GM23338 (cell line): Measurements from ENCODE around the gene KMT2E. TPM values are rescaled to one million over a fixed set of nuclear protein-coding genes. Genes with fewer than 3 reads are reported as not detected.

Experiments
- ATAC-seq: fragments of 200-7000 bp; cut with Tn5 transposase; 3 replicates; pipeline ENCODE4 v1.9.1; 2020
- DNase-seq: peaks from one replicate; pipeline ENCODE4 v3.0.0-alpha.2; 2015; ENCODE audit warnings: low spot score
- H2AFZ ChIP-seq: fragments of 200-600 bp; sonication (generic); 2 replicates; pipeline ENCODE4 v1.8.0; 2016; ENCODE audit warnings: antibody characterized with exemption, mild to moderate bottlenecking, moderate library complexity
- H3F3A ChIP-seq: fragments of 200-600 bp; sonication (generic); replicated peaks from 2 replicates; pipeline ENCODE4 v1.8.0; 2017; ENCODE audit warnings: antibody characterized with exemption, mixed run types, low read depth
- H3K27ac ChIP-seq: fragments of 200-600 bp; sonication (generic); 2 replicates; pipeline ENCODE4 v1.6.1; 2016; ENCODE audit warnings: low read depth
- H3K27me3 ChIP-seq: fragments of 200-600 bp; sonication (generic); 2 replicates; pipeline ENCODE4 v1.8.0; 2016; ENCODE audit warnings: mild to moderate bottlenecking, mixed run types, moderate library complexity; ENCODE audit not compliant: insufficient read depth
- H3K36me3 ChIP-seq: fragments of 200-600 bp; sonication (generic); 2 replicates; pipeline ENCODE4 v1.8.0; 2016; ENCODE audit warnings: mild to moderate bottlenecking; ENCODE audit not compliant: insufficient read depth
- H3K4me1 ChIP-seq: fragments of 200-600 bp; sonication (generic); 2 replicates; pipeline ENCODE4 v1.8.0; 2016; ENCODE audit warnings: mild to moderate bottlenecking, moderate library complexity; ENCODE audit not compliant: insufficient read depth
- H3K4me2 ChIP-seq: fragments of 200-600 bp; sonication (generic); 2 replicates; pipeline ENCODE4 v1.7.1; 2017; ENCODE audit warnings: mixed run types
- H3K4me3 ChIP-seq: fragments of 200-600 bp; sonication (generic); 2 replicates; pipeline ENCODE4 v1.6.1; 2016; ENCODE audit warnings: mixed run types
- H3K79me2 ChIP-seq: fragments of 200-600 bp; sonication (generic); replicated peaks from 2 replicates; pipeline ENCODE4 v1.8.0; 2017; ENCODE audit warnings: mild to moderate bottlenecking; ENCODE audit not compliant: insufficient read depth
- H3K9me2 ChIP-seq: fragments of 200-600 bp; sonication (generic); 2 replicates; pipeline ENCODE4 v1.8.0; 2017; ENCODE audit not compliant: insufficient read depth
- H4K20me1 ChIP-seq: fragments of 200-600 bp; sonication (generic); replicated peaks from 2 replicates; pipeline ENCODE4 v1.8.0; 2017; ENCODE audit warnings: mild to moderate bottlenecking; ENCODE audit not compliant: insufficient read depth
- H3K27ac Mint-ChIP-seq: 2 replicates; pipeline ENCODE4 v1.8.0; 2020; ENCODE audit warnings: inconsistent platforms, mild to moderate bottlenecking, moderate library complexity, mixed read lengths
- H3K27me3 Mint-ChIP-seq: 3 replicates; pipeline ENCODE4 v1.8.0; 2022; ENCODE audit warnings: low read depth, mild to moderate bottlenecking, moderate library complexity, mixed read lengths, inconsistent platforms; ENCODE audit not compliant: insufficient read depth, poor library complexity
- H3K36me3 Mint-ChIP-seq: 3 replicates; pipeline ENCODE4 v1.8.0; 2021; ENCODE audit warnings: low read depth, mild to moderate bottlenecking, inconsistent platforms, moderate library complexity, mixed read lengths
- H3K4me1 Mint-ChIP-seq: 3 replicates; pipeline ENCODE4 v1.8.0; 2020; ENCODE audit warnings: mild to moderate bottlenecking, inconsistent platforms, mixed read lengths
- H3K4me3 Mint-ChIP-seq: 3 replicates; pipeline ENCODE4 v1.8.0; 2021; ENCODE audit warnings: moderate library complexity, mild to moderate bottlenecking, inconsistent platforms, mixed read lengths
- H3K9me3 Mint-ChIP-seq: 3 replicates; pipeline ENCODE4 v1.8.0; 2020; ENCODE audit warnings: moderate library complexity, mild to moderate bottlenecking, inconsistent platforms, mixed read lengths
- CREB1 ChIP-seq: fragments of 250-450 bp; sonication (Bioruptor Pico); IDR thresholded peaks from 2 replicates; pipeline ENCODE4 v1.5.0; 2020; ENCODE audit warnings: low read depth, mild to moderate bottlenecking, moderate library complexity
- CTCF ChIP-seq, 2 experiments: fragments of 200-600 bp in 1 of 2; sonication (generic) in 1 of 2; conservative IDR thresholded peaks; 2 replicates each; pipeline versions ENCODE4 v1.5.1 to v1.6.1; 2016 to 2017; ENCODE audit warnings: antibody characterized with exemption in 2 of 2, low read depth in 2 of 2, mild to moderate bottlenecking in 2 of 2, moderate library complexity in 1 of 2
- EZH2 ChIP-seq: fragments of 200-600 bp; sonication (generic); IDR thresholded peaks from one replicate; pipeline ENCODE4 v1.8.0; 2017; ENCODE audit warnings: antibody characterized with exemption, mild to moderate bottlenecking, low read depth; ENCODE audit not compliant: unreplicated experiment
- EZH2phosphoT487 ChIP-seq: fragments of 200-600 bp; sonication (generic); IDR thresholded peaks from one replicate; pipeline ENCODE4 v1.8.1; 2018; ENCODE audit warnings: antibody characterized with exemption; ENCODE audit not compliant: unreplicated experiment
- JUNB ChIP-seq: IDR thresholded peaks from one replicate; pipeline ENCODE4 v1.6.1; 2016; ENCODE audit warnings: antibody characterized with exemption; ENCODE audit not compliant: unreplicated experiment
- NANOG ChIP-seq: IDR thresholded peaks from 2 replicates; pipeline ENCODE4 v1.6.1; 2016; ENCODE audit warnings: antibody characterized with exemption, borderline replicate concordance
- POLR2AphosphoS5 ChIP-seq: IDR thresholded peaks from 2 replicates; pipeline ENCODE4 v1.6.1; 2016; ENCODE audit warnings: antibody characterized with exemption, low read depth
- ZNF114 ChIP-seq: fragments of 250-450 bp; sonication (Bioruptor Pico); IDR thresholded peaks from 2 replicates; pipeline ENCODE4 v1.5.0; 2020; ENCODE audit warnings: mild to moderate bottlenecking, moderate library complexity
- ZNF331 ChIP-seq: fragments of 250-450 bp; sonication (Bioruptor Pico); IDR thresholded peaks from 2 replicates; pipeline ENCODE4 v1.5.0; 2020; ENCODE audit warnings: low read depth, mild to moderate bottlenecking, moderate library complexity
- ZNF462 ChIP-seq: fragments of 250-450 bp; sonication (Bioruptor Pico); IDR thresholded peaks from 2 replicates; pipeline ENCODE4 v1.5.0; 2020; ENCODE audit warnings: mild to moderate bottlenecking, moderate library complexity
- polyA plus RNA-seq: library from polyadenylated mRNA; unstranded; fragments of >200 nt; fragmentation: Nextera tagmentation; extraction: Ambion mirVana; gene quantifications from 2 replicates; pipeline ENCODE4 v1.2.1, GENCODE V29; 2016
- total RNA-seq: library from RNA; depleted of rRNA; stranded (reverse); fragments of >200 nt; shearing (Covaris generic); gene quantifications from 2 replicates; pipeline ENCODE4 v1.2.3, GENCODE V29; 2014
- TF ChIP-seq, protein P1 (sequence below): IDR thresholded peaks from 2 replicates; pipeline ENCODE4 v1.6.1; 2016; ENCODE audit warnings: antibody characterized with exemption

Gene KMT2E
- total and polyA plus RNA-seq, 2 experiments from 2014 or later: 50.2 to 70.9 TPM

- TF ChIP-seq EZH2 (no peak), NANOG (no peak), ZNF114 (CRISPR knock-in tag) (no peak), ZNF331 (CRISPR knock-in tag) (no peak), EZH2phosphoT487 (no peak), JUNB (no peak)
- TF ChIP-seq, protein P1, sequence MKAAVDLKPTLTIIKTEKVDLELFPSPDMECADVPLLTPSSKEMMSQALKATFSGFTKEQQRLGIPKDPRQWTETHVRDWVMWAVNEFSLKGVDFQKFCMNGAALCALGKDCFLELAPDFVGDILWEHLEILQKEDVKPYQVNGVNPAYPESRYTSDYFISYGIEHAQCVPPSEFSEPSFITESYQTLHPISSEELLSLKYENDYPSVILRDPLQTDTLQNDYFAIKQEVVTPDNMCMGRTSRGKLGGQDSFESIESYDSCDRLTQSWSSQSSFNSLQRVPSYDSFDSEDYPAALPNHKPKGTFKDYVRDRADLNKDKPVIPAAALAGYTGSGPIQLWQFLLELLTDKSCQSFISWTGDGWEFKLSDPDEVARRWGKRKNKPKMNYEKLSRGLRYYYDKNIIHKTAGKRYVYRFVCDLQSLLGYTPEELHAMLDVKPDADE: no peak
Measured at GRCh38 chr7:105067691-105068090, 53.7 kb downstream of the KMT2E start (continued).

DNA sequence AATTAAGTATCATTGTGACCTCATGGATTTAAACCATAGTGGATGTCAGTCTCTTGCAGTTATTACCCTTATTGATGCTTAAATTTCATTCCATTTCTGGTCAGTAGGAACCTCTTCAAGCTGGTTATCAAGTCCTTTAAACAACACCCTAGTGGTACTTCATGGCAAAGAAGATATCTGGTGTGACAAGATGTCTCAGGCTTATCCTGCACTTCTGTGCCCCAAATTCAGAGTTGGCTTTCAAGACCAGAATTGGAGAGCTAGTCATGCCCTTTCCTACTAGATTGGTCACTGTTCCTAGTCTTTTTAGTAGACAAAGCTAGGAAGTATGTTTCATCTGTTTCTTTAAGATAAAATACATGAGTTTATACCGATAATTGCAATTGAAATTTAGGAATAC, 54.9 kb downstream of the KMT2E start:
- H3K36me3 ChIP-seq: peaks cover 19% of the 10 kb centered on the region
- H3K79me2 ChIP-seq: peaks cover 12% of the 10 kb centered on the region
- Mint-ChIP-seq H3K4me1 (no peaks in the 10 kb centered on the region; the same call in 2 of the 3 replicates), H3K27me3 (peaks cover 2% of the 10 kb centered on the region), H3K27ac (no peak overlapping the region), H3K9me3 (no peaks in the 10 kb centered on the region), H3K36me3 (peaks cover 55% of the 10 kb centered on the region; the same call in 2 of the 3 replicates), H3K4me3 (no peak overlapping the region)
- no peak overlapping the region for H3K4me2 ChIP-seq
- H2AFZ ChIP-seq: no peak overlapping the region
- no peak for TF ChIP-seq ZNF331 (CRISPR knock-in tag)
- no peak overlapping the region for H3K4me3 ChIP-seq
- no peak overlapping the region for H3K27ac ChIP-seq
- H3K4me1 ChIP-seq: no peaks in the 10 kb centered on the region
- H3F3A ChIP-seq: no peaks in the 10 kb centered on the region
- ATAC-seq (no peak), DNase-seq (peak; percentile 6)
- no peaks in the 10 kb centered on the region for H3K9me2 ChIP-seq
- H3K27me3 ChIP-seq: no peaks in the 10 kb centered on the region
- peaks cover 21% of the 10 kb centered on the region; the same call in 1 of the 2 replicates for H4K20me1 ChIP-seq

DNA sequence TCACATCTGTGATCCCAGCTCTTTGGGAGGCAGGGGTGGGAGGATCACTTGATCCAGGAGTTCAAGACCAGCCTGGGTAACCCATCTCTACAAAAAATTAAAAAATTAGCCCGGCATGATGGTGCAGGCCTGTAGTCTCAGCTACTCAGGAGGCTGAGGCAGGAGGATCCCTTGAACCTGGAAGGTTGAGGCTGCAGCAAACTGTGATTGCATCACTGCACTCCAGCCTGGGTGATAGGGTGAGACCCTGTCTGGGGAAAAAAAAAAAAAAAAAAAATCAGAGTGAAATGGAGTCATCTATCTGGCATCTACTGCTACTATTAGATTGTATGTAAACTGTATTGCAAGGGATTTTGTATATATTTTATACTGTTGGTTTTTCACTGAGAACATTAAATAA, 59.1 kb downstream of the KMT2E start:
- H3K79me2 ChIP-seq: peaks cover 12% of the 10 kb centered on the region
- no peak for TF ChIP-seq ZNF462 (CRISPR knock-in tag)
- TF ChIP-seq NANOG: no peak
- no peak for TF ChIP-seq ZNF331 (CRISPR knock-in tag)
- TF ChIP-seq POLR2AphosphoS5: no peak
- no peak for TF ChIP-seq EZH2phosphoT487
- no peak for TF ChIP-seq CTCF (conservative IDR thresholded peaks at IDR 0.05; ENCODE audit: low read depth in 2 of 2)
- TF ChIP-seq CREB1: no peak

More for the DNA sequence above, 59.1 kb downstream of the KMT2E start:
- Histone ChIP-seq H3K9me2 (no peaks in the 10 kb centered on the region), H3F3A (no peaks in the 10 kb centered on the region), H3K4me3 (no peak overlapping the region), H3K27ac (no peak overlapping the region), H3K4me1 (no peaks in the 10 kb centered on the region), H2AFZ (no peak overlapping the region), H3K4me2 (no peak overlapping the region), H3K27me3 (no peaks in the 10 kb centered on the region), H3K36me3 (peaks cover 34% of the 10 kb centered on the region), H4K20me1 (0 out of 2 replicates have a peak, but pooled peaks cover 9% of the 10 kb centered on the region)
- Mint-ChIP-seq H3K36me3 (peaks cover 79% of the 10 kb centered on the region), H3K27me3 (peaks cover 2% of the 10 kb centered on the region), H3K4me1 (no peaks in the 10 kb centered on the region), H3K9me3 (no peaks in the 10 kb centered on the region), H3K4me3 (no peak overlapping the region), H3K27ac (no peak overlapping the region)
- no peak for ATAC-seq
- no peak for DNase-seq
